Activated CD8-positive, alpha-beta memory T cell treated with anti-CD3 and anti-CD28 coated beads, Interleukin-2, amount 10 ng/mL, durations not matched to agents 7 days and 5 days (primary cell): ENCODE results near the gene ELK3. TPM values are rescaled to one million over a fixed set of nuclear protein-coding genes. Genes with fewer than 3 reads are reported as not detected.

ENCODE experiments used
- ATAC-seq: fragments of 150-1000 bp; cut with Tn5 transposase; one replicate; pipeline ENCODE4 v1.10.0; 2021; ENCODE audit warnings: moderate library complexity
- CTCF ChIA-PET: fragments of 350-600 bp; sonication (Branson Sonifier 250); formaldehyde crosslinking; loops from one replicate; lab custom pipeline; 2021; ENCODE audit warnings: antibody characterized with exemption; lab: Charles Lee
- DNase-seq: peaks from one replicate; pipeline ENCODE4 v3.0.0-alpha.2; 2020
- H3K27ac Mint-ChIP-seq: one replicate; pipeline ENCODE4 v1.8.0; 2021; ENCODE audit warnings: mild to moderate bottlenecking, mixed read lengths
- H3K27me3 Mint-ChIP-seq: one replicate; pipeline ENCODE4 v1.8.0; 2021; ENCODE audit warnings: mixed read lengths
- H3K36me3 Mint-ChIP-seq: one replicate; pipeline ENCODE4 v1.8.0; 2021; ENCODE audit warnings: mild to moderate bottlenecking, mixed read lengths
- H3K4me1 Mint-ChIP-seq: one replicate; pipeline ENCODE4 v1.8.0; 2021; ENCODE audit warnings: mixed read lengths
- H3K4me3 Mint-ChIP-seq: one replicate; pipeline ENCODE4 v1.8.0; 2021; ENCODE audit warnings: mild to moderate bottlenecking, moderate library complexity, mixed read lengths
- H3K9me3 Mint-ChIP-seq: one replicate; pipeline ENCODE4 v1.8.0; 2022; ENCODE audit warnings: low read depth, mixed read lengths
- total RNA-seq, 2 experiments: library from RNA; stranded (reverse); gene quantifications; one replicate each; pipeline ENCODE4 v1.2.3, GENCODE V29; 2021

ELK3 gene
- total RNA-seq, 2 experiments from 2014 or later, result 16.1 to 17.1 TPM

GRCh38 chr12:96170762-96171161 is 23.4 kb upstream of the ELK3 start:
- DNase-seq (no peak), ATAC-seq (no peak)
- H3K36me3 Mint-ChIP-seq, result peaks cover 12% of the 10 kb centered on the region
- CTCF ChIA-PET, result no interaction called here
- no peak overlapping the region for H3K4me3 Mint-ChIP-seq
- H3K9me3 Mint-ChIP-seq, result peaks cover 7% of the 10 kb centered on the region
- H3K27ac Mint-ChIP-seq, result no peak overlapping the region
- no peaks in the 10 kb centered on the region for H3K4me1 Mint-ChIP-seq
- peaks cover 9% of the 10 kb centered on the region for H3K27me3 Mint-ChIP-seq

- CTCF ChIA-PET, result interaction anchor here (1.0 kb wide), 1 partner anchor 11 kb away, joined by 3 read pairs; no protein-coding TSS in a partner anchor
- ATAC-seq, result no peak
- peaks cover 6% of the 10 kb centered on the region for H3K4me1 Mint-ChIP-seq
- H3K36me3 Mint-ChIP-seq, result peaks cover 21% of the 10 kb centered on the region
- no peak for DNase-seq
- peaks cover 11% of the 10 kb centered on the region for H3K9me3 Mint-ChIP-seq
- H3K4me3 Mint-ChIP-seq, result no peak overlapping the region
- no peak overlapping the region for H3K27ac Mint-ChIP-seq
- peaks cover 9% of the 10 kb centered on the region for H3K27me3 Mint-ChIP-seq
Measured at GRCh38 chr12:96171905-96172304, 22.3 kb upstream of the ELK3 start.

DNA sequence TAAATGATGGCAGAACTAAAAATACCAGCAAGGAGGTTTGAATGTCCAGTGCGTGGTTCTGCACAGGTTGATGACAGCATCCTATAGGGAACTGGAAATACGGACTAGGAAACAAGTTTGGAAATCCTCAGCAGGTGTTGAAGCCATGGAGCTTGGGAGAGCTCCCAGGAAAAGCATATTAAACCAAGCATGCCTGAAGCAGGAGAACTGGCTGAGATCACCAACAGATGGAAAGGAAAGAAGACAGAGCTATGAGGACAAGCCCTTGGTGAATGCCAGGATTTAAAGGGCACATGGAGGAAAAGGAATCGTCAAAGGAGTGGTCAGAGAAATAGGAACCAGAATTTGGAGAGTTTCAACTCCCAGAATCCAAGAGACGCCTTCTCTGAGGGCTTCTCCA is 21.2 kb upstream of the ELK3 start:
- Mint-ChIP-seq H3K27ac (no peak overlapping the region), H3K27me3 (peaks cover 9% of the 10 kb centered on the region), H3K4me3 (no peak overlapping the region), H3K9me3 (peaks cover 11% of the 10 kb centered on the region), H3K36me3 (peaks cover 25% of the 10 kb centered on the region), H3K4me1 (peaks cover 15% of the 10 kb centered on the region)
- CTCF ChIA-PET, result no interaction called here
- no peak for ATAC-seq
- DNase-seq, result no peak

GRCh38 chr12:96176575-96176974 is 17.6 kb upstream of the ELK3 start:
- Mint-ChIP-seq H3K9me3 (peaks cover 17% of the 10 kb centered on the region), H3K4me3 (no peak overlapping the region), H3K36me3 (peaks cover 36% of the 10 kb centered on the region), H3K4me1 (peaks cover 20% of the 10 kb centered on the region), H3K27me3 (peaks cover 9% of the 10 kb centered on the region), H3K27ac (peak overlapping the region; percentile 82)
- DNase-seq, result no peak
- ATAC-seq, result no peak
- CTCF ChIA-PET, result interaction anchor here (1.2 to 3.8 kb wide), 4 partner anchors 10 to 38 kb away, joined by 3 to 15 read pairs (median 6); no protein-coding TSS in a partner anchor

- CTCF ChIA-PET, result interaction anchor here (1.2 to 3.8 kb wide), 4 partner anchors 10 to 38 kb away, joined by 3 to 15 read pairs (median 6); no protein-coding TSS in a partner anchor
- ATAC-seq (peak; percentile 95), DNase-seq (peak; percentile 90)
- Mint-ChIP-seq H3K27me3 (peaks cover 8% of the 10 kb centered on the region), H3K27ac (peak overlapping the region; percentile 82), H3K36me3 (peaks cover 39% of the 10 kb centered on the region), H3K9me3 (peaks cover 19% of the 10 kb centered on the region), H3K4me3 (no peak overlapping the region), H3K4me1 (peaks cover 20% of the 10 kb centered on the region)
Measured at GRCh38 chr12:96177013-96177412, 17.2 kb upstream of the ELK3 start.

DNA sequence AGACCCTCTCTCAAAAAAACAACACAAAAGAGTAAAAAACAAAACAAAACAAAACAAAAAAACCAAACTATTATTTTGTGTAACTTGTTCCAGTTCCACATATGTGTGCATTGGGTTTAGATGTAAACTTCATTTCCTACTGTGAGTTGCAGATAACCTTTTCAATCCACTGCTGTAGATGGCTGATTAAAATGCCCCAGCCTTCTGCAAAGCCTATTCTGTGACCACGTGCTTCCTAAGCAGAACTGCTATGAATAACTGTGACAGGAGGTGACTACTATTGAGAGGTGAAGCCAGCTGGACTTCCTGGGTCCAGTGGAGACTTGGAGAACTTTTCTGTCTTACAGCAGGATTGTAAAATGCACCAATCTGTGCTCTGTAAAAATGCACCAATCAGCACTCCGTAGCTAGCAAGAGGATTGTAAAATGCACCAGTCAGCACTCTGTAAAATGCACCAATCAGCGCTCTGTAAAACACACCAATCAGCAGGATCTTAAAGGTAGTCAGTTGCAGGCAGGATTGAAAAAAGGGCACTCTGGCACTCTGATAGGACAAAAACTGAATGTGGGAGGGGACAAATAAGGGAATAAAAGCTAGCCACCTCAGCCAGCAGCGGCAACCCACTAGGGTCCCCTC is 10.3 kb upstream of the ELK3 start:
- H3K9me3 Mint-ChIP-seq, result peaks cover 7% of the 10 kb centered on the region
- CTCF ChIA-PET, result no interaction called here
- ATAC-seq (no peak), DNase-seq (no peak)
- no peak overlapping the region for H3K27ac Mint-ChIP-seq
- peaks cover 11% of the 10 kb centered on the region for H3K36me3 Mint-ChIP-seq
- H3K4me1 Mint-ChIP-seq, result peaks cover 14% of the 10 kb centered on the region
- H3K27me3 Mint-ChIP-seq, result no peaks in the 10 kb centered on the region
- H3K4me3 Mint-ChIP-seq, result no peak overlapping the region

DNA sequence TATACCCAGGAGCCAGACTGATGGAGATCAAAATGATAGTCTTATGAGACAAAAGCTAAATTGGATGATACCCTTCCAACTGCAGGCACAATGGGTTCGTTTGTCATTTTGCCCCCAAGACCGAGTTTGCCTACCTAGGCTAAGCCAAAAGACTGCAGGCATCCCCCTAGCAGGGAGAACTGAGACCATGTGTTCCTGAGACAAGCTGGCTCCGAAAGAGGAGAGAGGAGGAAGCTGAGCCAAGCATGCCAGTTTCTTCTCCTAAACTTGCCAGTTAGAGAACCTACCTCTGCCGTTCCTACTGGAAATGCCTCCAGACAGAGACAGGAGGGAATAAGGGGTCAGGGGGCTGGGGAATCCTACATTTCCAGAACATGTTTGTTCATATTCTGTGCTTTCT is 8.3 kb upstream of the ELK3 start:
- DNase-seq (no peak), ATAC-seq (no peak)
- Mint-ChIP-seq H3K36me3 (peaks cover 5% of the 10 kb centered on the region), H3K4me3 (no peak overlapping the region), H3K27ac (no peak overlapping the region), H3K9me3 (peaks cover 4% of the 10 kb centered on the region), H3K4me1 (peaks cover 19% of the 10 kb centered on the region), H3K27me3 (peaks cover 2% of the 10 kb centered on the region)
- CTCF ChIA-PET, result interaction anchor here (1.5 to 2.2 kb wide), 2 partner anchors 12 to 29 kb away, joined by 3 to 9 read pairs; no protein-coding TSS in a partner anchor

GRCh38 chr12:96186607-96187301 is 7.4 kb upstream of the ELK3 start:
- CTCF ChIA-PET, result interaction anchor here (1.5 to 2.2 kb wide), 3 partner anchors 10 to 28 kb away, joined by 3 to 9 read pairs (median 5); no protein-coding TSS in a partner anchor
- Mint-ChIP-seq H3K4me1 (peaks cover 19% of the 10 kb centered on the region), H3K4me3 (no peak overlapping the region), H3K9me3 (peaks cover under 1% of the 10 kb centered on the region), H3K27me3 (peaks cover 2% of the 10 kb centered on the region), H3K36me3 (peaks cover 2% of the 10 kb centered on the region), H3K27ac (peak overlapping the region; percentile 25)
- DNase-seq (no peak), ATAC-seq (peak; percentile 36)

DNA sequence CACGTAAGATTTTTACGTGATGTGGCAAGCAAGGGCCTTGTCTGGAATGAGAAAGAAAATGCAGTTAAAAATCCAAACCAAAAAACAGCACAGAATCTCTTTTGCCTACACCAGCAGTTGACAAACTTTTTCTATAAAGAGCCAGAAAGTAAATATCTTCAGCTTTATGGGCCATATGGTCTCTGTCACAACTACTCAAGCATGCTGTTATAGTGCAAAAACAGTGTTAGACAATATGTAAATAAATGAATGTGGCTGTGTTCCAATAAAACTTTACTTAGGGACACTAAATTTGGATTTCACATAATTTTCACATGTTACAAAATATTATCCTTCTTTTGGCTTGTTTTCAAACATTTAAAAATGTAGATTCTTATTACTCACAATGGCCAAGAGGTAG is 6.2 kb upstream of the ELK3 start:
- DNase-seq (no peak), ATAC-seq (no peak)
- H3K4me1 Mint-ChIP-seq, result peaks cover 19% of the 10 kb centered on the region
- H3K27ac Mint-ChIP-seq, result no peak overlapping the region
- H3K9me3 Mint-ChIP-seq, result no peaks in the 10 kb centered on the region
- CTCF ChIA-PET, result interaction anchor here (1.8 to 2.2 kb wide), 2 partner anchors 11 to 27 kb away, joined by 5 to 9 read pairs; no protein-coding TSS in a partner anchor
- no peaks in the 10 kb centered on the region for H3K36me3 Mint-ChIP-seq
- H3K4me3 Mint-ChIP-seq, result no peak overlapping the region
- H3K27me3 Mint-ChIP-seq, result peaks cover 2% of the 10 kb centered on the region

DNA sequence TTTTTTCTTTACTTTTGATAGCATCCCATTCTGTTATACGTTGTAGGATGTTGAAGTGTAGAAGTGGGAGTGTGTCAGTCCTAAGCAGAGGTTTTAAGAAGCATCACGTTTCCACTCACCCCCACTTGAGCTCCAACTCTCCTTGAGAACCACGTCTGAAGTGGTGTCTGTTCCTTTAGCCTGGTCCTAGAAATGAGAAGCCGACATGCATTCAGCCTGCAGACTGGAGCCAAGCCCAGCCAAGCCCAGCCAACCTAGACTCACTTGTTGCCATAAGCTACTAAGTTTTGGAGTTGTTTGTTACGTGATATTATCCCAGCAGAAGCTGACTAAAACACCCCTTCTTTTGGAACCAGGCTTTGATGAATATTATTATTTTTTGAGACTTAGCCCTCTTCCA is 4.4 kb upstream of the ELK3 start:
- ATAC-seq, result no peak
- Mint-ChIP-seq H3K4me3 (no peak overlapping the region), H3K27me3 (peaks cover 2% of the 10 kb centered on the region), H3K4me1 (peaks cover 26% of the 10 kb centered on the region), H3K9me3 (no peaks in the 10 kb centered on the region), H3K36me3 (peaks cover 2% of the 10 kb centered on the region), H3K27ac (no peak overlapping the region)
- no peak for DNase-seq
- CTCF ChIA-PET, result interaction anchor here (0.9 kb wide), 1 partner anchor 26 kb away, joined by 3 read pairs; no protein-coding TSS in a partner anchor

- H3K4me1 Mint-ChIP-seq, result peaks cover 26% of the 10 kb centered on the region
- no peak for ATAC-seq
- peaks cover 2% of the 10 kb centered on the region for H3K27me3 Mint-ChIP-seq
- H3K9me3 Mint-ChIP-seq, result no peaks in the 10 kb centered on the region
- CTCF ChIA-PET, result interaction anchor here (0.9 to 1.2 kb wide), 2 partner anchors 25 kb away, joined by 3 to 6 read pairs; no protein-coding TSS in a partner anchor
- DNase-seq, result no peak
- no peak overlapping the region for H3K27ac Mint-ChIP-seq
- no peak overlapping the region for H3K4me3 Mint-ChIP-seq
- H3K36me3 Mint-ChIP-seq, result peaks cover 2% of the 10 kb centered on the region
Measured at GRCh38 chr12:96190413-96191108, 3.6 kb upstream of the ELK3 start.

DNA sequence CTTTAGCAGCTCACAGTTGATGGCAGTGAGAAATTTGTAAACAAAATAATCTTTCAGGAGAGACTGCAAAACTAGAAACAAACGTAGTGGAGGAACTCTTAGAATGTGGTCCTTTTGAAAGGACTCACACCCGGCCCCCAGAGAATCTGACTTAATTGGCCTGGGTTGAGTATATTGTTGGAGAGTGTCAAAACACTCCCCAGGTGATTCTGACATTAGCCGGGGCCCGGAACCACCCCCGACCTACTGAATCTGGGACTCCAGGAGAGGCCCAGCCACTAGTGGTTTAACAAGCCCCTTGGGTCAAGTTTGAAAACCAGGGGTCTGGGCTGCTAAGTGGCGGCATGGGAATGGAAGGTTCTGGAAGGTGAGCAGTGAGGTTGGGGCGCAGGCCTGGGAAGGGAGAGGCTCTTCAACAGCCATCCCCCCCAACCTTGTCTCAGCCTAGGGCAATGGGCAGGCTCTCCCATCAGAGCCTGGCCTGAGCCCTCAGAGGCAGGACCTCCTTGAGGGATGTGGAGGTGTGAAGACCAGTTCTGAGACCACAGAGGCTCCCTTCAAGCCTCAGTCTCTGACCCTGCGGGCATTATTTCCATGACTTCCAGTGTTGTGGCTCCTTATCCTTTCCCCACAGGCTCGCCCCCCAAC is 1.1 kb upstream of the ELK3 start:
- no peak for DNase-seq
- no peak for ATAC-seq
- Mint-ChIP-seq H3K4me1 (peaks cover 32% of the 10 kb centered on the region), H3K27ac (peak overlapping the region; percentile 46), H3K9me3 (no peaks in the 10 kb centered on the region), H3K36me3 (peaks cover 2% of the 10 kb centered on the region), H3K27me3 (peaks cover 2% of the 10 kb centered on the region), H3K4me3 (peak overlapping the region; percentile 67)
- CTCF ChIA-PET, result interaction anchor here (1.1 kb wide), 1 partner anchor 22 kb away, joined by 4 read pairs; no protein-coding TSS in a partner anchor

GRCh38 chr12:96194576-96194889 is 358 bp downstream of the ELK3 start:
- H3K9me3 Mint-ChIP-seq, result no peaks in the 10 kb centered on the region
- CTCF ChIA-PET, result interaction anchor here (2.0 kb wide), 2 partner anchors 18 to 21 kb away, joined by 8 to 15 read pairs; no protein-coding TSS in a partner anchor
- no peak for DNase-seq
- H3K36me3 Mint-ChIP-seq, result peaks cover 2% of the 10 kb centered on the region
- peak overlapping the region; percentile 91 for H3K4me3 Mint-ChIP-seq
- peak overlapping the region; percentile 91 for H3K27ac Mint-ChIP-seq
- ATAC-seq, result peak; percentile 4
- peaks cover 2% of the 10 kb centered on the region for H3K27me3 Mint-ChIP-seq
- peaks cover 42% of the 10 kb centered on the region for H3K4me1 Mint-ChIP-seq
